ENCODE measurements around the gene PRKCB. TPM values are rescaled to one million over a fixed set of nuclear protein-coding genes. Genes with fewer than 3 reads are reported as not detected.

The PRKCB gene
- total RNA-seq, 3 donors from 2014 or later: 1.3 to 5.3 (median 4.7) TPM

- Histone ChIP-seq H3K27me3 (no peaks in the 10 kb centered on the region), H3K4me1 (no peaks in the 10 kb centered on the region), H3K9me3 (no peaks in the 10 kb centered on the region), H3K36me3 (no peaks in the 10 kb centered on the region), H3K27ac (no peak overlapping the region), H3K4me3 (no peak overlapping the region)
- intact Hi-C loops (cut with DNase I; ENCODE audit: low total_unique reads): no loop called here
- TF ChIP-seq CTCF (IDR thresholded peaks at IDR 0.05): no peak
- no peak for TF ChIP-seq POLR2AphosphoS5 (IDR thresholded peaks at IDR 0.05)
- TF ChIP-seq POLR2A (IDR thresholded peaks at IDR 0.05): no peak
- DNase-seq (ENCODE audit: low spot score in 2 of 2): no peak
These were observed 109.5 kb downstream of the PRKCB start for GRCh38 chr16:23945243-23945642.

GRCh38 chr16:23947838-23948237 is 112.1 kb downstream of the PRKCB start:
- Histone ChIP-seq H3K9me3 (no peaks in the 10 kb centered on the region), H3K4me1 (no peaks in the 10 kb centered on the region), H3K27me3 (no peaks in the 10 kb centered on the region), H3K36me3 (no peaks in the 10 kb centered on the region), H3K27ac (no peak overlapping the region), H3K4me3 (no peak overlapping the region)
- TF ChIP-seq POLR2AphosphoS5 (IDR thresholded peaks at IDR 0.05) (no peak), CTCF (IDR thresholded peaks at IDR 0.05) (no peak), POLR2A (IDR thresholded peaks at IDR 0.05) (no peak)
- intact Hi-C loops (cut with DNase I; ENCODE audit: low total_unique reads): no loop called here
- no peak for DNase-seq (ENCODE audit: low spot score in 2 of 2)

- Histone ChIP-seq H3K27ac (no peak overlapping the region), H3K27me3 (no peaks in the 10 kb centered on the region), H3K9me3 (no peaks in the 10 kb centered on the region), H3K4me3 (no peak overlapping the region), H3K4me1 (no peaks in the 10 kb centered on the region), H3K36me3 (no peaks in the 10 kb centered on the region)
- intact Hi-C loops (cut with DNase I; ENCODE audit: low total_unique reads): no loop called here
- no peak for TF ChIP-seq POLR2A (IDR thresholded peaks at IDR 0.05)
- TF ChIP-seq CTCF (IDR thresholded peaks at IDR 0.05): no peak
- TF ChIP-seq POLR2AphosphoS5 (IDR thresholded peaks at IDR 0.05): no peak
- DNase-seq (ENCODE audit: low spot score in 2 of 2): no peak
These were observed 113.2 kb downstream of the PRKCB start for GRCh38 chr16:23948949-23949411.

- intact Hi-C loops (cut with DNase I; ENCODE audit: low total_unique reads): loop anchor here (5.0 kb wide), 1 partner anchor 232 kb away; no protein-coding TSS in a partner anchor
- no peak overlapping the region for H3K27ac ChIP-seq
- DNase-seq (ENCODE audit: low spot score in 2 of 2): no peak
- no peak for TF ChIP-seq POLR2AphosphoS5 (IDR thresholded peaks at IDR 0.05)
- no peak for TF ChIP-seq POLR2A (IDR thresholded peaks at IDR 0.05)
- TF ChIP-seq CTCF (IDR thresholded peaks at IDR 0.05): no peak
- H3K36me3 ChIP-seq: no peaks in the 10 kb centered on the region
- H3K4me1 ChIP-seq: no peaks in the 10 kb centered on the region
- no peaks in the 10 kb centered on the region for H3K27me3 ChIP-seq
- H3K4me3 ChIP-seq: no peak overlapping the region
- H3K9me3 ChIP-seq: no peaks in the 10 kb centered on the region
These were observed 114.0 kb downstream of the PRKCB start for GRCh38 chr16:23949630-23950290.

- H3K4me1 ChIP-seq: no peaks in the 10 kb centered on the region
- no peaks in the 10 kb centered on the region for H3K9me3 ChIP-seq
- H3K27ac ChIP-seq: no peak overlapping the region
- no peak for DNase-seq (ENCODE audit: low spot score in 2 of 2)
- no peaks in the 10 kb centered on the region for H3K36me3 ChIP-seq
- no peak overlapping the region for H3K4me3 ChIP-seq
- H3K27me3 ChIP-seq: no peaks in the 10 kb centered on the region
- intact Hi-C loops (cut with DNase I; ENCODE audit: low total_unique reads): loop anchor here (5.0 kb wide), 1 partner anchor 233 kb away; no protein-coding TSS in a partner anchor
- TF ChIP-seq POLR2AphosphoS5 (IDR thresholded peaks at IDR 0.05) (no peak), CTCF (IDR thresholded peaks at IDR 0.05) (no peak), POLR2A (IDR thresholded peaks at IDR 0.05) (no peak)
These were observed 114.6 kb downstream of the PRKCB start for GRCh38 chr16:23950291-23950894.
